HG03520 (cell line): ENCODE measurements around the gene FADS3.

ENCODE experiments used
- ATAC-seq: cut with Tn5 transposase; IDR thresholded peaks from one replicate; pipeline ENCODE4 v1.9.1; 2021; ENCODE audit warnings: mild to moderate bottlenecking, moderate library complexity; ENCODE audit not compliant: unreplicated experiment

FADS3 gene

DNA sequence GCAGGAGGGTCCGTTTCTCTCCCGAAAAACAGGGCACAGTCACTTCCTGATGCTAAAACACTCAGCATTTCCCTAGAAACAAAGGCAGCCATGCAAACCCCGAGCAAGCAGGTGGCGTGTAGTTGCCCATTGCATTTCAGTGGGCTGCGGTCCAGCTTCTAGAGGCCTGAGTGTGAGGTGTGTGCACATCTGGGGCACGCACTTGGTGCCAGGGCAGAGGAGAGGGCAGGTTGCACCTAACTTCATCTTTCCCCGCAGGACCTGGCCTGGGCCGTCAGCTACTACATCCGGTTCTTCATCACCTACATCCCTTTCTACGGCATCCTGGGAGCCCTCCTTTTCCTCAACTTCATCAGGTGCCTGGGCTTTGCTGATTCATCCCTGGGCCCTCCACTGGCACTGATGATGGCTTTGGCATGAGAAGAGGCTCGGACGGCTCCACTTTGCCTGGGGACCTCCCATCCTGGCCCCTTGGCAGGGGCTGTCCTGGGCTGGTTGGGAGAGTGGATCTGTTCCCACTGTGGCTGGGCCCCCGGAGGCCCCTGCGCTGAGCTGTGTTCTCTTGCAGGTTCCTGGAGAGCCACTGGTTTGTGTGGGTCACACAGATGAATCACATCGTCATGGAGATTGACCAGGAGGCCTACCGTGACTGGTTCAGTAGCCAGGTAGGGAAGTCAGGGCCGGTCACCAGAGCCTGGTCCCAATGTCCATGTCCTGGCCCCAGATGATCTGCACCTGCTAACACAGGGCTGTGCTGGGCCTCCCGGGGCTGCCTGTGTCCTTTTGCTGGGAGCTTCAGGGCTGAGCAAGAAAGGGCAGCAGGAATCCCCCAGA, 28.4 kb downstream of the FADS3 start:
- ATAC-seq: no peak

DNA sequence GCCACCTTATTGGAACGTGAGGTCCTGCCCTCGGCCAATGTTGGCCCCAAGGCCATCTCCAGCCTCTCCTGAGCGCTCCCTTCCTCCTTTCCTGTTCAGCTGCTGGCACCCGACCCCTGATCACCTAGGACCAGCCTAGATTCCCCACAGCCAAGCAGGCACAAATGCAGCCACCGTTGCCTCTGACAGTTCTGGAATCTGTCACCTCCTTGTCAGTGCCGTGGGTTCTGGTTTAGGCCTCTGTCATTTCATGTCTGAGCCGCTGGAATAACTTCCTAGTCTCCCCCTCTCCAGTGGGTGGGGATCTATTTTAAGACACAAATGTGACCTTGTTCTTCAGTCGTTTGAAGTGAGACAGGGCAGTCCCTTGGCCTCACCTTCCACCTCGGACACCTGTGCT, 29.7 kb downstream of the FADS3 start:
- no peak for ATAC-seq

DNA sequence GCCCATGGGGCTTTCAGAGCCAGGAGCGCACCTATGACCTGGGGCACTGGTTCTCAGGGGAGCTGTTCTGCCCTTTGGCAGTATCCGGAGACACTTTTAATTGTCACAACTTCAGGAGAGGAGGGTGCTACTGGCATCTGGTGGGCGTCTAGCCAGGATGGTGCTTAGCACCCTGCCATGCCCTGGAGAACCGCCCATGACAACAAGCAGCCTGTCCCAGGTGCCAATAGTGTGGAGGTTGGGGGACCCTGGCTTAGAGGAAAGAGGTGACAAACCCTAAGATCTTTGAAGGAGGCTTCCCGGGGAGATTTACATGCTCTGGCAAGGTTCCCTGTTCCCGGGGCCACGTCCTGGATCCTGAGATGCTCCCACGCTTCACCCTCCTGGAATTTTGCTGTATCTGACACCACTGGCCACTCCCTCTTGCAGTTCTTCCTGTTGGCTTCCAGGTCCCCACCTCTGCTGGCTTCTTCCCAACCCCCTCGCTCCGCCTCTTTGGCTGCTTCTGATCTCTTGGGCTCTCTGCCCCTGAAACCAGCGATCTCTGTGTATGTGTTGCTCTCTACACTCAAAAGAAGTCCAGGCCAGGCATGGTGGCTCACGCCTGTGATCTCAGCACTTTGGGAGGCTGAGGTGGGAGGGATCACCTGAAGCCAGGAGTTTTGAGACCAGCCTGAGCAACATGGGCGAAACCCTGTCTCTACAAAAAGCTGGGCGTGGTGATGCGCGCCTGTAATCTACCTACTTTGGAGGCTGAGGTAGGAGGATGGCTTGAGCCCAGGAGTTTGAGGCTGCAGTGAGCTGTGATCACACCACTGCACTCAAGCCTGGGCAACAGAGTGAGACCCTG, 31.1 kb downstream of the FADS3 start:
- no peak for ATAC-seq

DNA sequence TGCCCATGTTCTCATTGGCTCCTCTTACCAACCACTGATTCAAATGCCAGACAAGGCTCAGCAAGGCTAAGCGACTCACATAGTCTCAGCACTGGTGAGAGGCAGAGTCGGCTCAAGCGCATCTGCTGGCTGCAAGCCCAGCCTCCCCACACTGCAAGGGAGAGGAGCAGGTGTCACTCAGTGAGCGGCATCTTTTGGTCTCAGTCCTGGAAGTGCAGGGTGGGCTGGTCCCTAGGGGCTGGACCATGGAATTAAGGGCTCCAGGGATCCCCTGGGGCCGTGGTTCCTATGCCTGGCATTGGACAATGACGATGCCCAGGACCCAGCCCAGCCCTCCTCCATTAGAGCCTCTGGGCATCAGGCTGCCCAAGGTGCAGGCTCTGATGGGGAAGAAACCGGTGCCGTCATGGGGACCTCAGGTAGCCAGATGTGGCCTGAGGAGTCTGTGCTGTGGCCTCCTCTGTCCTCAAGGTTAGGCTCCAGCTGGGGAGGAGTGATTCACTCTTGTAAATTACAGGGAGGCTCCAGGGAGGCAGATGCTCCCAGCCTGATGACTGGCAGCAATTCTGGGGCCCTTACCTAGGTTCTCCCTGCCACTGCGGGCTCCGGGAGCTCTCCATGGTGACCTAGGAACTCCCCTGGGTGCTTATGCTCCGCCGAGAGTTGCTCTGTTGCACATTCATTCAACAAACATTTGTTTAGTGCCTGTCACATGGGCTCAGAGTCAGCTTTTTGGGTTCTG, 35.2 kb downstream of the FADS3 start:
- no peak for ATAC-seq

DNA sequence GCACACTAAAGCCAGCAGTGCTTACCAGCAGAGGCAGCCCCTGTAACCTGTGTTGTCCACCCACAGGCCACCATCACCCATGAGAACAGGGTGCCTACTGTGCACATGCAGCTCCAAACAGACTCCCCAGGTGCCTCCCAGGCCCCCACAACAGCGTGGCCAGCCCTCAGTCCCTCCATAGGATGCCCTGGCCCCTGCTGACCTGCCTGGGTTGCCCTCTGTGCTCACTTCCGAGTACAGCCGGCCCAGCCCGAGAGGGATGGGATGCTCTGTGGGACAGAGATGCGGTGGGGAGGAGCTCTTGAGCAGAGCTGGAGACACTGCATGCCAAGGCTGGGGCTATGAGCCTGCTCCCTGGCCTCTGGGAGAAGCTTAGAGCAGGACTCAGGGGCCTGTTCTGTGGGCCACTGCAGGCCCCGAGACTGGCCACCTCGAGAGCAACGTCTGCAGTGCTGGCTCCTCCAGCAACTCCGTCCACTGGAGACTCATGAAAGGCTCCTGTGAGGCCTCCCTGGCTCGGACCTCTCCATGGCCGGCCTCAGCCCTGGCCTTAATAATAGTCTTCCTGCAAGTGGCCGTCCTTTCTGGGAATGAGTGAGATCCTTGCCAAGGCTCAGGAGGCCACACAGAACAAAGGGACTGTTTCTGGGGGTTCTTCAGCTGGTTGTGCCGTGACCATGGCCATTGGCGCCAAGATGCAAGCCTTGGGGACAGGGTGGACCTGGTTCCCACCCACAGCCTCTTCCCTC, 36.2 kb downstream of the FADS3 start:
- no peak for ATAC-seq

DNA sequence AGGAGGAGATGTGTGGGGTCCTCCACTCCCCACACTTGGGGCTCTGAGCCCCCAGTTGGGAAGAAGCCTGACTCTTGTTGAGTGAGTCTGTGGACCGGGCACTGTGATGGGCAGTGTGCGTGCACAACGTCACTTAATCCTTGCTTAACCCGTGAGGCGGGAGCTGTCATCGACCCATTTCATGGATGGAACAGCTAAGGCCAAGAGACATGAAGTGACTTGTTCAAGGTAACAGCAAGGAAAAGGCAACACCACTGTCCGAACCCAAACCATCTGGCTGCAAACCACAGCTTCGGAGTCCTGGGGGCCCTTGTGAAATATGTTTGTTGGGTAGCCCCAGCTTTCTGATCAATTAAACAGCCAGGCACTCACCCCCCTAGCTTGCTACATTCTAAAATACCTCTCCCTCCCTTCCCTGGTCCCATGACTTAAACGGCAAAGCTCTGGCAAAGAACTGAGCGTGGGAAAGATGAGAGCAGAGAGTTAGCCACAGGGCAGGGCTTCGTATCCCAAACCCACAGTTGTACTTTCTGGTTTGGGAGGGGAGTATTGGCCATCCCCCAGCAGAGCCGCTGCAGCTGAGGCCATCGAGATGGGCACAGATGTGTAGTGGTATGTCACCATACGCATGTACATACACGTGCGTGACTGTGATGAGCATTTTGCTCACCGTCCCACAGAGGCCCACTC, 37.0 kb downstream of the FADS3 start:
- no peak for ATAC-seq

DNA sequence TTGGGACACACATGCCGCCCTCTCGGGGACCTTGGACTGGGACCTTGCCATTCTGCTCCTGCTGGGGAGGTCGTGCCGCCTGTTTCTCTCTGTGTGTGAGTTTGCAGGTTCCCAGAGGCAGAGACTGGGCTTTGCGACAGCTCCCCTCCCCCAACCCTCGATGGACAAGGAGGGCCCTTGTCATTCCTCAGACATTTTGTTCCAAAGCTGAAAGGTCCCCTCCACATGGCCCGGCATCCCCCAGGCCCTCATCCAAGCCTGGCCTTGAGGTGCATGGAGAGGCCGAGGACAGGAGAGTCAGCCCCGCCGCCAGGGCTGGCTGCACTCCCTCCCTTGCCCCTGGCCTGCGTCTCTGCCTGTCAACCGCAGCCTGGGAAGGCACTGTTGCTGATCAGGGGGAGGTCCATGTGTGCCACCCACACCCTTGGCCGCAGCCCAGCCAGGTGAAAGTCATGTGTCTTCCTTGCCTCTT, 37.6 kb downstream of the FADS3 start:
- no peak for ATAC-seq

DNA sequence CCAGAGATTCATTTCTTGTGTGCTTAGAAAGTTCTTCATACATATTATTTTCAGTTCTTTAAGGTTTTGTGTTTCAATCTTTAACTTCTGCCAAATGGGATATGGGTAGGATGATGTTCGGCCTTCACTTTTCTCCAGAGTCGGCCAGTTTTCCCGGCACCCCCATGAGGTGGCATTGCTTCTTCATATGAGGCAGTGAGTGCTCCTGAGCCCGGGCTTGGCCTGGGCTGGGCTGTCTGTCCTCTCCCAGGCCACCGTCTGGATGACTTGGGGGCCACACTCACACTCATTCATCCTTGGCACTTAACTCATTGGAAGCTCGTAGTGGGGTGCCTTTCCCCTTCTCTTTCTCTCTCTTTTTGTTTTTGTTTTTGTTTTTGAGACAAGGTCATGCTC, 39.4 kb downstream of the FADS3 start:
- no peak for ATAC-seq

DNA sequence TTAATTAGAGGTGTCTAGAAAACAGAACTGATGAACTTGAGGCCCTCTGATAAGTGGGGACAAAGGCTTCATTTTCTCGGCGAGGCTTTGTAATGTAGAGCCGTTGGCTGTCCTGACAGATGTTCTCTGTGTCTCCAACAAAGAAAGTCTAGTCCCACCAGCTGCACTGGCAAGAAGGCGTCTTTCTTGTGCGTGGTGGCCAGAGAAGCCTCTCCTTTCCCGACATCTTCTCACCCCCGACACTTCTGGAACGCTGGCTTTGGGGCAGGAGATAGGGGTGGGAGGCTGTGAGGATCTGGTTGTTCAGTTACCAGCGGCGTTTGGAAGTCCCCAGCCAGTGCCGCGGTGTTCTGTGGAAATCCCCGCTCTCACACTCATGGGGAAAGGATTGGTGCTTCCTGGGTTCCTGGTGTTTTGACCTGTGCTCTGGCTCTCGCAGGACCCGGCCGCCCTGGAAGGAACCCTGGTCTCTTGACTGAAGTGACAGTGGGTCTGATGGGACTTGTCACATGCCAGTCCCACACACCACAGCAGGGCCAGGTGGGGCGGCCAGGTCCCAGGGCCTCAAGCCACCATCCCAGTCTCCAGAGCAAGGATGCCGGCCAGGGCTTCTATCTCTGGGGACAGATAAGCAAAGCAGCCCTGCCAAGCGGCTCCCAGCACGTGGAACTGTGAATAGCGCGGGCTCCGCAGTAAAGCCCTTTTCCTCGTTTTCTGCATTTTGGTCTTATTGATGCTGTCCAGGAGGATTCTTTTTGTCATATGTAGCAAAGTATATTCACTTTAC, 40.0 kb downstream of the FADS3 start:
- ATAC-seq: no peak

DNA sequence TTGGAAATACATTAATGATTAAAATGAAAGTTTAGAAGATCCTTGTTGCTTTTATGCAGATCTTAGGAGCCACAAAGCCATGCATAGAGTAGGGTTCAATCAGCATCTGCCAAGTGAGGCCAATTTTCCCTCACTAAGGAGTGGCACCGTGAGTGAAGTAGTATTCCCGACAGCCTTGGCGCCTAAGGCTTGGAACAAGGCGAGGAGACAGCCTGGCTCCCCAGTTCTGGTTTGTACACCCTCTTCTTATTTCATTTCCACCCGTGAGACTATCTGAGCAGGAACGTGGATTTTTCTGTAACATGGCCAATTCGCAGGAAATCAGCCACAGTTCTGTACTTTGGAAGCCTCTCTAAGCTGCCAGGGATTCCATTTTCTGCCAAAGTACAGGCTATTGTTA, 40.7 kb downstream of the FADS3 start:
- ATAC-seq: no peak

DNA sequence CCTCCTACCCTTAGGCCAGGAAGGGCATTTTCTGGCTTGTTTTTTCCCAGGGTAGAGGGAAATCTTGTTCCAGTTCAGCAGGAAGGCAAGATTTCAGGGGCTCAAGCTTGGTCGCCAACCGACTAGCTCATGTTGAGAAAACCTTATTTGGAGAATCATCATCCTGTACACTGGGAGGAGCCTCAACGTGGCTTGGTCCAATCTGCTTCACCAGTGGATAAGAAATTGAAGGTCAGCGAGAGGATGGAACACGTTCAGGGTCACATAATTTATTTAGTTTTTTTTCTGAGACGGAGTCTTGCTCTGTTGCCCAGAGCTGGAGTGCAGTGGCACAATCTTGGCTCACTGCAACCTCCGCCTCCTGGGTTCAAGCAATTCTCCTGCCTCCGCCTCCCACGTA, 42.7 kb downstream of the FADS3 start:
- no peak for ATAC-seq

DNA sequence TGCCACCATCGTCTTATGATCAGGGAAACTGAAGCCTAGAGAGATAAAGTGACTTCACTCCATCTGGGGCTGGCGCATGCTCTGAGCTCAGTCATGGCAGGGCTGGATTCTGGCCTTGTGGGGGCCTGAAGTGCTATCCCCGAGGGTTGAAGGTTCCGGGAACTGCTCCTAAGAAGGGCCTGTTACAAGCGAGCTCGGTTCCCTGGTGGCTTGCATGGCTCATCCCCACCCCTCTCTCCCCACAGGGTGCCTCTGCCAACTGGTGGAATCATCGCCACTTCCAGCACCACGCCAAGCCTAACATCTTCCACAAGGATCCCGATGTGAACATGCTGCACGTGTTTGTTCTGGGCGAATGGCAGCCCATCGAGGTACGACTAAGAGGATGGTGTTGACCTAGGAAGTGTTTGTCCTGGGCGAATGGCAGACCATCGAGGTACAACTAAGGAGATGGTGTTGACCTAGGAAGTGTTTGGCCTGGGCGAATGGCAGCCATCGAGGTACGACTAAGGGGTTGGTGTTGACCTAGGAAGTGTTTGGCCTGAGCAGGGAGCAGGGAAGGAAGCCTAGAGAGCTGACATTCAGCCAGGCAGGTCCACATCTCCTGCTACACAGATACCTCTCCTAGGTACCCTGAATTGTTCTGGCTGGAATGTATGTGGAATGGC, 43.3 kb downstream of the FADS3 start:
- no peak for ATAC-seq

DNA sequence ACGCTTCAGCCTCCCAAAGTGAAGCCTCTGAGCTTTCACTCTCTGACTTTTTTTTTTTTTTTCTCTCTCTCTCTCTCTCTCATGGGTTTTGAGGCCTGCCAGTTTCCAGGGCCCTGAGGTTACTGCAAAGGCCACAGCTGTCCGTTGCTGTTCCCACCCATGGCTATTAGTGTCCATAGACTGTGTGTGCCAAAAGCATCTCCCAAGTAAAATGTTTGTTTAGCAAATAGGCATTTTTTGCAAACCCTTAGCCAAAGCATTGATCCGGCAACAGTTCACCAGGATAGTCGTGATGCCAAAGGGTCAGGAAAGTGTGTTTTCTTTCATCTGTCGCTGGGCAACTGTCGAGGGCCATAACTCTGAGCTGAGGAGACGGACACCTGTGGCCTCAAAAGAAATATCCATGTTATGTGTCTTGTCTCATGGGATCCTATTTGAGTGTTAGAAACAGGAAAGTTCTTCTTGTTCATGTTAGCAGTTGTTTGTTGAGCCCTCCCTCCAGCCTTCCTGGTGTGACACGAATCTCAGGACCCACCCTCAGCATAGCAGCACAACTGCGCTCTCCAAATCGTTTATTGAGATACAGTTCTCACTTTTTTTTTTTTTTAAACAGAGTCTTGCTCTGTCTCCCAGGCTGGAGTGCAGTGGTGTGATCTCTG, 44.9 kb downstream of the FADS3 start:
- no peak for ATAC-seq

DNA sequence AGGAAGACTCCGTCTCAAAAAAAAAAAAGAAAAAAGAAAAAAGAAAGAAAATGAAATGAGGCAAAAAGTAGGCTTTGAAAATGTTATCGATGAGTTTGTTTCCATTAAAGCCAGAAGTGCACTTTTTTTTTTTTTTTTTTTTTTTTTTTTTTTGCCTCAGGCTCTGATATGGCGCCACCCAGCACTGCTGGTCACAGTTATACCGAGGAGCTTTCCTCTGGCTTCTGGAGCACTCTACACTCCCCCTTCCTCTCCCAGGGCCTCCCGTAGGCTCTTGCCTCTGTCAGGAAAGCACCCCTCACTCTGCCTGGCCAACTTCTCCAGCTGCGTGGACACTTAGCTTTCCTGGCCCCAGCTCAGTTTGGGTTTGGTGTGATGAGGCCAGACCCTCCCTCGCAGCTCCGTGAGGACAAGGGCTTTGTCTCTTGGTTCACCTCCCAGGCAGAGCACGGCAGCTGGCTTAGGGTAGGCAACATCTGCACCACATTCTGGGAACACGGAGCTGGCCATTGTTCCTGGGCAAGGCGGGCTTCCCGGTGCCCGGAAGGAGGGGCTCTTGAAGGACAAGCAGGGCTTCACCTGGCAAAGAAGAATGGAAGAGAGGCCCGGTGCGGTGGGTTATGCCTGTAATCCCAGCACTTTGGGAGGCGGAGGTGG, 46.3 kb downstream of the FADS3 start:
- no peak for ATAC-seq

DNA sequence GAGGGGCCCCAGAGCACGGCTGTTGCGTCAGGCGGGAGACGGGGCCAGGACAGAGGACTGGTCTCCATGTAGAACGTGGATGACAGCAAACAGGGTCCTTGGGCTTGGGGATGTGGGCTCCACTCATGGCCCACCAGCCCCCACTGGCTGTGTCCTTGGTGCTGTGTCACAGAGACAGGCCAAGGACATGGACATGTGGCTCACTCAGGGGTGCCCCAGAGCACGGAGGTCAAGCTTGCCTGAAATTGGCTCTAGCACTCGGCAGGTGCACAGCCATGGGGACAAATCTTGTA, 48.9 kb downstream of the FADS3 start:
- ATAC-seq: no peak

DNA sequence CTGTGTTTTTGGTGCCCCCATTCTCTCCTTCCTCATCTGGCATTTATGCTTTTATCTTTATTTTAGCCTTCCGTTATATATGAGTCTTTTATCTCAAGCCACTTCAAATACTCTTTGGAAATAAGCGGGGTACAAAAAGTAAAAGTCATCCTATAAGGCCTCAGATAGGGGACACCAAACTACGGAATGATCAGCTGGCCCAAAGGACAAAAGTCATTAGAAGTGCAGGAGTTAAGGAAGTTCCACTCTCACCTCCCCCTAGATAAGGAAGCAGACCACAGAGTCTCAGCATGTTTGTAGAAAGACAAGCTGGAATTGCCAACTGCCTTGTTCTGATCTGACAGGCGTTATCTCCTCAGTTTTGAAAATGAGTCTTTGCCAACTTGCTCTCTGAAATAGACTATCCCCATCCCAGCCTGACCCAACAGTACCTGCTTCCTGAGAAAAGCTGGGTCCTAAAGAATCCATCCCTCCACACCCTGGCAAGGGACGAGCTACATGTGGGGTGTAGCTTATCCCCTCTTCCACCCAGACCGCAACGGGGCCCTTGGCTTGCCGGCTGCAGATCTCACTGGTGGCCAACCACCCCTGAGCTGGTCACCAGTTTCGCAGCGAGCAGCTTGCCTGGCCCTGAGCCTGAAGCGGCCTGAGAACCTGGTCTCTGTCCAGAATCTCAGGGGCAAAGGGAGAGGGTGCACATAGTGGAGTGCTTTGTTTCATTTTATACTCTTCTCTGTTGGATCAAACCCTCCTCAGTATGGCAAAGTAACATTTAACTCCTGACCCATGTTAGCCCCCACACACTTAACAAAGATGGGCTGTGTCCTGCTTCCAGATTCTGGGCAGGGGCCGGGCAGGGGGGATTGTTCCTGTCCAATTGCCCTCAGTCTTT, 49.5 kb downstream of the FADS3 start:
- no peak for ATAC-seq

DNA sequence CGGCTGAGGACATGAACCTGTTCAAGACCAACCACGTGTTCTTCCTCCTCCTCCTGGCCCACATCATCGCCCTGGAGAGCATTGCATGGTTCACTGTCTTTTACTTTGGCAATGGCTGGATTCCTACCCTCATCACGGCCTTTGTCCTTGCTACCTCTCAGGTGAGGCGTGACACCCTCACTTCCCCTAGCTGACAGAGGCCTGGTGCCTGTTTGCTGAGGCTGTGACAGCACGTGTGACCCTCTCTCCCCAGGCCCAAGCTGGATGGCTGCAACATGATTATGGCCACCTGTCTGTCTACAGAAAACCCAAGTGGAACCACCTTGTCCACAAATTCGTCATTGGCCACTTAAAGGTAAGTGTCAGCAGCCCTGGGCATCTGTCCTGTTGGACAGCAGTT, 51.0 kb downstream of the FADS3 start:
- ATAC-seq: no peak
